Fibroblast of lung (primary cell): ENCODE results near the gene CLEC16A. TPM values are rescaled to one million over a fixed set of nuclear protein-coding genes. Genes with fewer than 3 reads are reported as not detected.

ENCODE experiments used
- DNase-seq, 2 donors: peaks; one replicate each; pipeline versions ENCODE4 v3.0.0 to v3.0.0-alpha.2; 2010; ENCODE audit warnings: low read depth in 2 of 2
- H2AFZ ChIP-seq: 2 replicates; pipeline ENCODE4 v1.5.1; 2012; ENCODE audit warnings: low read length, control low read depth, inconsistent platforms
- H3K27ac ChIP-seq: 2 replicates; pipeline ENCODE4 v1.5.1; 2011; ENCODE audit warnings: low read length, control low read depth; ENCODE audit not compliant: insufficient read depth
- H3K27me3 ChIP-seq: 2 replicates; pipeline ENCODE4 v1.5.1; 2011; ENCODE audit warnings: mild to moderate bottlenecking, low read length; ENCODE audit not compliant: control insufficient read depth, insufficient read depth
- H3K36me3 ChIP-seq: 2 replicates; pipeline ENCODE4 v1.5.1; 2011; ENCODE audit warnings: low read length; ENCODE audit not compliant: control insufficient read depth, insufficient read depth
- H3K4me1 ChIP-seq: 2 replicates; pipeline ENCODE4 v1.5.1; 2011; ENCODE audit warnings: low read length; ENCODE audit not compliant: control insufficient read depth, insufficient read depth; ENCODE audit errors: extremely low read depth
- H3K4me2 ChIP-seq: 2 replicates; pipeline ENCODE4 v1.5.1; 2011; ENCODE audit warnings: low read length, control low read depth; ENCODE audit not compliant: insufficient read depth; ENCODE audit errors: extremely low read depth
- H3K4me3 ChIP-seq, 4 experiments: fragments of 200-600 bp in 1 of 4; sonication (generic) in 1 of 4; replicated peaks in 1 of 4; 2 replicates each; pipeline ENCODE4 v1.5.1; 2011 to 2016; ENCODE audit warnings: low read length in 4 of 4, low read depth in 3 of 4, mild to moderate bottlenecking in 3 of 4, control low read depth in 2 of 4, inconsistent platforms in 1 of 4, mixed read lengths in 1 of 4; ENCODE audit not compliant: insufficient read depth in 1 of 4; ENCODE audit errors: control extremely low read depth in 1 of 4
- H3K79me2 ChIP-seq: 2 replicates; pipeline ENCODE4 v1.5.1; 2012; ENCODE audit warnings: mild to moderate bottlenecking, low read length, inconsistent platforms; ENCODE audit not compliant: control insufficient read depth, insufficient read depth
- H3K9ac ChIP-seq: 2 replicates; pipeline ENCODE4 v1.5.1; 2011; ENCODE audit warnings: mild to moderate bottlenecking, low read length, control low read depth; ENCODE audit not compliant: insufficient read depth
- H3K9me3 ChIP-seq: 2 replicates; pipeline ENCODE4 v1.5.1; 2012; ENCODE audit warnings: low read depth, low read length; ENCODE audit not compliant: control insufficient read depth, insufficient read depth
- H4K20me1 ChIP-seq: 2 replicates; pipeline ENCODE4 v1.5.1; 2011; ENCODE audit warnings: low read length; ENCODE audit not compliant: control insufficient read depth, insufficient read depth; ENCODE audit errors: extremely low read depth
- EZH2 ChIP-seq: IDR thresholded peaks from 2 replicates; pipeline ENCODE4 v1.5.1; 2012; ENCODE audit warnings: low read length, control low read depth, mild to moderate bottlenecking; ENCODE audit errors: missing control alignments
- polyA plus RNA-seq, 2 donors: library from polyadenylated mRNA; depleted of rRNA in 1 of 2; stranded (reverse) in 1 of 2; unstranded in 1 of 2; fragments of >200 nt; gene quantifications; 2 replicates each; pipeline ENCODE4 v1.2.1, GENCODE V29; 2011 to 2012; ENCODE audit warnings: missing spikeins in 1 of 2
- total RNA-seq: library from RNA; depleted of rRNA; stranded (reverse); fragments of >200 nt; gene quantifications from 2 replicates; pipeline ENCODE4 v1.2.1, GENCODE V29; 2014
- TF ChIP-seq, protein P1 (sequence below), 2 donors: IDR thresholded peaks in 1 of 2; conservative IDR thresholded peaks in 1 of 2; 1 replicate in 1 of 2; 2 replicates in 1 of 2; pipeline ENCODE4 v1.5.1; 2011 to 2012; ENCODE audit warnings: low read length in 2 of 2, control low read depth in 1 of 2, inconsistent platforms in 1 of 2, low read depth in 1 of 2, mild to moderate bottlenecking in 1 of 2

Gene CLEC16A
- total and polyA plus RNA-seq, 2 donors (not counting 1 experiment from before 2014, with no cell fraction given), result 9.1 to 22.0 TPM

DNA sequence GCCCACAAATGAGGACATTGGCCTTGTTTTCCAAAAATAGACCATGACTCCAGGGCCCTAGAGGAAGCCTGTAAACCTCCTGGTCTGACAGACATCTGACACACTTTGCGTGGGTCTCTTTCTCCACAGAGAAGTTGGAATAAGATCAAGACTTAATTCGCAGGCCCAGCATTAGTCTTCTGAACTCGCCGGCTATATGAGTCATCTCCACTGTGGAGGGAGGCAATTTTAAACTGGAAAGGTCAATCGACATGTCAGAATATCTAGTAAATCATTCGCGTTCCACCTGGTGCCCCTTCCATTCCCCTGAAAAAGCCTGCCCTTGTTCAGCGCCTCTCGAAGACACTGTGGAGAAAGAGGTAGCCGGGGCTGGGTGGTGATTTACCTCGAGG lies 140.1 kb downstream of the CLEC16A start:
- Histone ChIP-seq H4K20me1 (no peaks in the 10 kb centered on the region), H3K4me1 (peaks cover 62% of the 10 kb centered on the region), H3K36me3 (peaks cover 2% of the 10 kb centered on the region), H3K4me2 (peak overlapping the region; percentile 21), H3K27ac (peak overlapping the region; percentile 79), H3K9ac (peak overlapping the region; percentile 31), H3K9me3 (no peaks in the 10 kb centered on the region), H2AFZ (no peak overlapping the region), H3K27me3 (no peaks in the 10 kb centered on the region), H3K4me3 (no peak overlapping the region), H3K79me2 (no peaks in the 10 kb centered on the region)
- DNase-seq, result peak; percentile 93 to 95
- TF ChIP-seq, protein P1, sequence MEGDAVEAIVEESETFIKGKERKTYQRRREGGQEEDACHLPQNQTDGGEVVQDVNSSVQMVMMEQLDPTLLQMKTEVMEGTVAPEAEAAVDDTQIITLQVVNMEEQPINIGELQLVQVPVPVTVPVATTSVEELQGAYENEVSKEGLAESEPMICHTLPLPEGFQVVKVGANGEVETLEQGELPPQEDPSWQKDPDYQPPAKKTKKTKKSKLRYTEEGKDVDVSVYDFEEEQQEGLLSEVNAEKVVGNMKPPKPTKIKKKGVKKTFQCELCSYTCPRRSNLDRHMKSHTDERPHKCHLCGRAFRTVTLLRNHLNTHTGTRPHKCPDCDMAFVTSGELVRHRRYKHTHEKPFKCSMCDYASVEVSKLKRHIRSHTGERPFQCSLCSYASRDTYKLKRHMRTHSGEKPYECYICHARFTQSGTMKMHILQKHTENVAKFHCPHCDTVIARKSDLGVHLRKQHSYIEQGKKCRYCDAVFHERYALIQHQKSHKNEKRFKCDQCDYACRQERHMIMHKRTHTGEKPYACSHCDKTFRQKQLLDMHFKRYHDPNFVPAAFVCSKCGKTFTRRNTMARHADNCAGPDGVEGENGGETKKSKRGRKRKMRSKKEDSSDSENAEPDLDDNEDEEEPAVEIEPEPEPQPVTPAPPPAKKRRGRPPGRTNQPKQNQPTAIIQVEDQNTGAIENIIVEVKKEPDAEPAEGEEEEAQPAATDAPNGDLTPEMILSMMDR (conservative IDR thresholded peaks at IDR 0.05 in 1 of 2, IDR thresholded peaks at IDR 0.05 in 1 of 2; ENCODE audit: low read depth in 1 of 2, low read length in 2 of 2), result no peak
- no peak for TF ChIP-seq EZH2

DNA sequence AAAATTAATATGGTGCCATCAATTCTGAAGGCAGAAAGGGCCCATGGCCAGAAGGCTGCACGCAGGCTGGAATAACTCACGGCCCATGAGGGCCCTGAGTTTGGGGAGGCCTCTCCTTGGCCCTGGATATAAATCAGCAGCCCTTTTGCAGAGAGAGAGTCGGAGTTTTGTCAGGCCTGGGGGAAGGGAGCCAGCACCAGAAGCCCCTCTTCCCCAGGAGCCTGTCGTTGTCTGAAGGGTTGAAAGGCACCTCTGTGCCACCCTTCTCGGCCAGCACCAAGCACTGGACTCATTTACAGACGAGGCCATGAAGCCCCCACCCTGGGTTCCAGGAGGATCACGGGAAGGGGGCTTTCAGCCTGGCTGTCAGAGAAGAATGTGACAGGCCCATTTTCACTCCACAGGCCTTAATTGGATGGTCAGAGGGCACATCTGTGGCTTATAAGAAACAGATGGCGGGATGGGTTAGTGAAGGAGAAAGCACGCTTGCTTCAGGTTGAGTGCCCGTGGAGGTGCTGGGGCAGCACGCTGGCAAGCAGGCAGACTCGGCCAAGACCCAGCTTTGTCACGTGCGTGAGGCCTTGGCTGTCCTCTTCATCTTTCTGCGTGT lies 140.6 kb downstream of the CLEC16A start:
- no peaks in the 10 kb centered on the region for H4K20me1 ChIP-seq
- no peaks in the 10 kb centered on the region for H3K79me2 ChIP-seq
- TF ChIP-seq, protein P1 (conservative IDR thresholded peaks at IDR 0.05 in 1 of 2, IDR thresholded peaks at IDR 0.05 in 1 of 2; ENCODE audit: low read depth in 1 of 2, low read length in 2 of 2), result no peak
- no peak for TF ChIP-seq EZH2
- H3K4me1 ChIP-seq, result peaks cover 58% of the 10 kb centered on the region
- H3K9me3 ChIP-seq, result no peaks in the 10 kb centered on the region
- peak overlapping the region; percentile 21 for H3K4me2 ChIP-seq
- peak; percentile 64 to 71 for DNase-seq
- peak overlapping the region; percentile 79 for H3K27ac ChIP-seq
- H3K9ac ChIP-seq, result no peak overlapping the region
- H3K4me3 ChIP-seq, result no peak overlapping the region
- no peak overlapping the region for H2AFZ ChIP-seq
- H3K36me3 ChIP-seq, result peaks cover 2% of the 10 kb centered on the region
- H3K27me3 ChIP-seq, result no peaks in the 10 kb centered on the region

DNA sequence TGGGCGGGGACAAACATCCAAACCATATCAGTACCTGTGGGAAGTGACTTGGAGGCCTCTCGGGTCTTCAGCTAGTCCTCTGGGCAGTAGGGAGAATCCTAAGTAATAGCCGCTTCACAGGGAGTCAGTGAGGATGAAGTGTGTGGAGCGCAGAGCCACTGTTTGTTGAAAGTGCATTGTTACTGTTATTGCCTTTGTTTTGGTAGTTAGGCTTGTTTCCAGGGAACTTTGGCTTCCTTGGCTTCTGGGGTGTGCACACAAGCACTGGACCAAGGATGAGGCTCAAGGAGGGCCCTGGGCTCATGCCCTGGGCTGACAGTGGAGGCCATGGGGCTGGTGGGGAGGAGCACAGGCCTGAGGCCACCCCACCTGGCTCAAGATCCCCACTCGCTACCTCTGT lies 141.6 kb downstream of the CLEC16A start:
- TF ChIP-seq EZH2, result no peak
- TF ChIP-seq, protein P1 (conservative IDR thresholded peaks at IDR 0.05 in 1 of 2, IDR thresholded peaks at IDR 0.05 in 1 of 2; ENCODE audit: low read depth in 1 of 2, low read length in 2 of 2), result no peak
- H3K4me3 ChIP-seq, result no peak overlapping the region
- H3K27me3 ChIP-seq, result no peaks in the 10 kb centered on the region
- no peak for DNase-seq
- no peaks in the 10 kb centered on the region for H3K79me2 ChIP-seq
- no peaks in the 10 kb centered on the region for H3K36me3 ChIP-seq
- no peak overlapping the region for H2AFZ ChIP-seq
- no peak overlapping the region for H3K4me2 ChIP-seq
- H3K27ac ChIP-seq, result peak overlapping the region; percentile 79
- peaks cover 53% of the 10 kb centered on the region for H3K4me1 ChIP-seq
- no peaks in the 10 kb centered on the region for H4K20me1 ChIP-seq
- no peaks in the 10 kb centered on the region for H3K9me3 ChIP-seq
- H3K9ac ChIP-seq, result no peak overlapping the region
